Activated naive CD4-positive, alpha-beta T cell treated with anti-CD3 and anti-CD28 coated beads, Interleukin-2, amount 10 ng/mL, durations not matched to agents 7 days and 5 days (primary cell): ENCODE results near the gene TRERF1.

Source experiments
- CTCF ChIA-PET: fragments of 350-600 bp; sonication (Branson Sonifier 250); formaldehyde crosslinking; loops from one replicate; lab custom pipeline; 2021; ENCODE audit warnings: antibody characterized with exemption; lab: Charles Lee
- DNase-seq: peaks from one replicate; pipeline ENCODE4 v3.0.0-alpha.2; 2020
- H3K27ac Mint-ChIP-seq: one replicate; pipeline ENCODE4 v1.8.0; 2021; ENCODE audit warnings: mild to moderate bottlenecking, moderate library complexity, mixed read lengths
- H3K27me3 Mint-ChIP-seq: one replicate; pipeline ENCODE4 v1.8.0; 2021; ENCODE audit warnings: mild to moderate bottlenecking, mixed read lengths
- H3K36me3 Mint-ChIP-seq: one replicate; pipeline ENCODE4 v1.8.0; 2021; ENCODE audit warnings: mixed read lengths
- H3K4me1 Mint-ChIP-seq: one replicate; pipeline ENCODE4 v1.8.0; 2021; ENCODE audit warnings: mixed read lengths
- H3K4me3 Mint-ChIP-seq: one replicate; pipeline ENCODE4 v1.8.0; 2021; ENCODE audit warnings: mild to moderate bottlenecking, moderate library complexity, mixed read lengths
- H3K9me3 Mint-ChIP-seq: one replicate; pipeline ENCODE4 v1.8.0; 2021; ENCODE audit warnings: mixed read lengths

TRERF1 gene

DNA sequence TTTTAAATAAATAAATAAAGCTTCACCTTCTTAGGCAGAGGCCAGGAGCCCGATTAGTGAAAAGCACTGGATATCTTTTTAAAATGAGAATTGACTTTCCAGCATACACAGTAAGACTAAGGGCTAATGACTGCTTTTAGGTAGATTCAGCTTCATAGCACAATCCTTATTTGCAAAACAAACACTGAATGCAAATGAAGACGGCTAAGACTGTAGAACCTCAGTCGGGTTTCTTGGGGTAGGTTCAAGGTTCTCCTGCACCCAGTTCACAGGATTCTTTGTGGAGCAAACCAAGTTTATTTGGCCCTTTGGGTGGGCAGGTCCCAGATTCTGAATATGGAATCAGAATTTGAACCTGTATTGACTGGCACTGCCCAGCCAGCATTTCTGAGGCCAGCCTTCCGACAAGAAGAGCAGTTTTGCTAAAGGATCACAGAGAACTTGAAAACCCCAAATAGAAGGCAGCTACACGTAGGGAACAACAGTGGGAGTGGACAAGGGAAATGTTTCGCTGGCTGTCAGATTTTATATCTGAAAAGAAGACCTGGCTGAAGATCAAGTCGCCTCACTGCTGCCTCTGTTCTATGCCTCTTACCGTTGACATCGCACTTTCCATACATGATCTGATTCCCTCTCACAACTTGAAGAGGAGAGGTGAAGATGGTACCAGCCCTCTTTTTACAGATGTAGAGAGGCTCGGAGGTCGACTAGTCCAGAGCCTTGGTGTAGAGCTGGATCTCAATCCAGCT lies 8.2 kb downstream of the TRERF1 start:
- peaks cover 39% of the 10 kb centered on the region for H3K4me1 Mint-ChIP-seq
- H3K36me3 Mint-ChIP-seq = peaks cover 29% of the 10 kb centered on the region
- no peak overlapping the region for H3K27ac Mint-ChIP-seq
- CTCF ChIA-PET = no interaction called here
- no peak for DNase-seq
- no peaks in the 10 kb centered on the region for H3K9me3 Mint-ChIP-seq
- H3K4me3 Mint-ChIP-seq = no peak overlapping the region
- no peaks in the 10 kb centered on the region for H3K27me3 Mint-ChIP-seq

DNA sequence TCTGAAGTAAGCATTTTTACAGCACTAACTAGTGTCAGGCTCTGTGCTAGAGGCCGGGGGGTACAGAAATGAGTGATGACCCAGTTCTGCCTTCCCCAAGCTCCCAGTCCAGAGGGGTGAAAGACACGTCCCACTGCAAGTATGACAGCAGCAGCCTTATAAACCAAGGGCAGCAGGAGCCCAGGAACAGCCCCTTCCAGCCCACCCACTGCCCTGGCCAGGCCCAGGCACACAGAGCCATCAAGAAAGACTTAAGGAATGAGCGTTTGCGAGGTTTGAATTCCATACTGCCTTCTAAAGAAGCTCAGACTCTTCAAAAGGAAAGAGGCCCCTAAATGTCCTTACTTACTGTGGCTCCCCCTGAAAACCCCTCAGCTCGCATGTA lies 10.0 kb downstream of the TRERF1 start:
- Mint-ChIP-seq H3K27me3 (no peaks in the 10 kb centered on the region), H3K36me3 (peaks cover 16% of the 10 kb centered on the region), H3K9me3 (no peaks in the 10 kb centered on the region), H3K4me3 (no peak overlapping the region), H3K4me1 (peaks cover 27% of the 10 kb centered on the region), H3K27ac (no peak overlapping the region)
- CTCF ChIA-PET = interaction anchor here (0.6 to 0.8 kb wide), 4 partner anchors 8 to 106 kb away, joined by 3 read pairs; no protein-coding TSS in a partner anchor
- no peak for DNase-seq

DNA sequence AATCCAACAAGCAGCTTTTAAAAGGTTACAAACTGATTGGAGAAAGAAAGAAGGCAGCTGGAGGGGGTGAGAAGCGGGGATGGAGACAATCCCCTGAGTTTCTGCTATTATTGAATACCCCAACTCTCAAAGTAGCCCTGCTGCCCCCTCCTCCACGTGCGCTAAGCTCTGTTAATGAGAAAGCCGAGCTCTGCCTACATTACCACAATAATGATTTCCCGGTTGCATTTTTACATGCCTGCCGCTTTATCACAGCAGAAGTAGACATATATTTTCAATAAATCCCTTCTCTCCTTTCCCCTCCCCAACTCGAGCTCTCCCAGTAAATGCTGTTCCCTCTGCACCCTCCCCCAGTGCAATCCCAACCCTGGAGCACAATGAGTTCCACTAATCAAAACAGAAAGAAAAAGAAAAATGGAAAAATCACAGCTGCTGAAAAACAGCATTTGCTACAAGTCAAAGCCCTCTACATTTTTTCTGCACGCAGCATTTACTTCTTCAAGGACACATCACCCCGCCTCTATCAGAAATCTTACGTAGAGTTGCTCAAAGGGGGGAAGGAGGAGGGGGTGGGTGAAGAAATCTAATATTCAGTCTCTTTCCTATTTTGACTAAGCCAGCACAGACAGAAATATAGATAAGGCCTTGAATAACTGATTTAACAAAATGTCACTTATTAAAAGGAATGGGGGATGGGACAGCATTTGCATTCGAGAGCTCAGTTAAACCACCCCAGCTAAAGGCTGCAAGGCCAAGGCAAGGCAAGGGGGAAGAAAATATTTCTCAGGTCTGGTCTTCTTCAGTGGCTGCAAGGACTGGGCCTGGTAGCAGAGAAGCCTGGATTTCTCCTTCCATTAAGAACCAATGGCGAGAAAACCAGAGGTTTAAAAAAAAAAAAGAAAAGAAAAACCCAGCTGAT lies 10.7 kb downstream of the TRERF1 start:
- H3K4me3 Mint-ChIP-seq = no peak overlapping the region
- H3K27me3 Mint-ChIP-seq = no peaks in the 10 kb centered on the region
- H3K4me1 Mint-ChIP-seq = peaks cover 23% of the 10 kb centered on the region
- CTCF ChIA-PET = interaction anchor here (0.6 to 0.8 kb wide), 3 partner anchors 9 to 106 kb away, joined by 3 read pairs; no protein-coding TSS in a partner anchor
- no peak for DNase-seq
- no peak overlapping the region for H3K27ac Mint-ChIP-seq
- no peaks in the 10 kb centered on the region for H3K9me3 Mint-ChIP-seq
- H3K36me3 Mint-ChIP-seq = peaks cover 13% of the 10 kb centered on the region

- Mint-ChIP-seq H3K4me1 (peaks cover 18% of the 10 kb centered on the region), H3K4me3 (no peak overlapping the region)
- CTCF ChIA-PET = no interaction called here
These were observed 11.7 kb downstream of the TRERF1 start for GRCh38 chr6:42440027-42440426.

DNA sequence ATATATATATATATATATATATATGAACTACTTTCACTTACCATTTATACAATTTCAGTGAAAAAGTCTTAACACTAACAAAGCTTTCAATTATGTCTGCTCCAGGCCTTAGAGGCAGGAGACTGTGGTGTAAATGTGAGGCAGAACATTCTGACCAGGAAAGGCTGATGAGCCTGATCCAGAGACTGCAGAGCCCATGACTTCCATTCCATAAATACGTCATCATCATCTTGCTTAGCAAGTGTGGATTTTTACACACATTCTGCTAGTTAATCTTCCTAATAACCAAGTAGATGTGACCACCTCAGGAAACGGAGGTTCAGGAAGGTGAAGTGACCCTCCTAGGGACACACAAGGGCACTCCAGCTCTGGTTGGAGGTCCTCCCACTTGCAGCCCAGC lies 14.9 kb downstream of the TRERF1 start:
- no peak for DNase-seq
- no peaks in the 10 kb centered on the region for H3K27me3 Mint-ChIP-seq
- H3K9me3 Mint-ChIP-seq = peaks cover 20% of the 10 kb centered on the region
- no peak overlapping the region for H3K4me3 Mint-ChIP-seq
- H3K4me1 Mint-ChIP-seq = peaks cover 6% of the 10 kb centered on the region
- peaks cover 33% of the 10 kb centered on the region for H3K36me3 Mint-ChIP-seq
- CTCF ChIA-PET = interaction anchor here (0.6 kb wide), 1 partner anchor 11 kb away, joined by 3 read pairs; no protein-coding TSS in a partner anchor
- H3K27ac Mint-ChIP-seq = no peak overlapping the region

More at GRCh38 chr6:42440027-42440426, 11.7 kb downstream of the TRERF1 start:
- H3K27ac Mint-ChIP-seq = no peak overlapping the region
- no peak for DNase-seq
- H3K36me3 Mint-ChIP-seq = peaks cover 8% of the 10 kb centered on the region
- peaks cover 3% of the 10 kb centered on the region for H3K9me3 Mint-ChIP-seq
- no peaks in the 10 kb centered on the region for H3K27me3 Mint-ChIP-seq

- H3K27ac Mint-ChIP-seq = no peak overlapping the region
- no peak overlapping the region for H3K4me3 Mint-ChIP-seq
- H3K27me3 Mint-ChIP-seq = no peaks in the 10 kb centered on the region
- H3K9me3 Mint-ChIP-seq = peaks cover 20% of the 10 kb centered on the region
- DNase-seq = no peak
- H3K4me1 Mint-ChIP-seq = peaks cover 11% of the 10 kb centered on the region
- H3K36me3 Mint-ChIP-seq = peaks cover 46% of the 10 kb centered on the region
- CTCF ChIA-PET = interaction anchor here (1.8 kb wide), 1 partner anchor 114 kb away, joined by 5 read pairs; no protein-coding TSS in a partner anchor
These were observed 17.5 kb downstream of the TRERF1 start for GRCh38 chr6:42434237-42434636.

DNA sequence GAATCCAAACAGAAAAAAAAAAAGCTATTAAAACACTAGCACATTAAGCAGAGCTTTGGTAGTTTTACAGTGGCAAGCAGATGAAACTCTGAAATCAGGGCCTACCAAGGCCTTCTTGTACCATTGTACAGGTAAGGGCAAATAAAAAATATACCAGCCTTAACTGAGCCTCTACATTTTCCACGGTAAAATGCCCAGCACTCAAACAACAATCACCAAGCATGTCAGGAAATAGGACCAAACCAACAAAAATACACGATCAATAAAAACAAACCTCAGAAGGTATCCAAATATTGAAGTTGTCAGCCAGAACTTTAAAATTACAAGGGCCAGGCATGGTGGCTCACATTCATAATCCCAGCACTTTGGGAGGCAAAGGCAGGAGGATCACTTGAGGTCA lies 18.3 kb downstream of the TRERF1 start:
- Mint-ChIP-seq H3K36me3 (peaks cover 50% of the 10 kb centered on the region), H3K4me1 (peaks cover 19% of the 10 kb centered on the region), H3K27ac (no peak overlapping the region), H3K27me3 (no peaks in the 10 kb centered on the region), H3K9me3 (peaks cover 20% of the 10 kb centered on the region), H3K4me3 (no peak overlapping the region)
- CTCF ChIA-PET = interaction anchor here (2.0 kb wide), 1 partner anchor 10 kb away, joined by 7 read pairs; no protein-coding TSS in a partner anchor
- no peak for DNase-seq

DNA sequence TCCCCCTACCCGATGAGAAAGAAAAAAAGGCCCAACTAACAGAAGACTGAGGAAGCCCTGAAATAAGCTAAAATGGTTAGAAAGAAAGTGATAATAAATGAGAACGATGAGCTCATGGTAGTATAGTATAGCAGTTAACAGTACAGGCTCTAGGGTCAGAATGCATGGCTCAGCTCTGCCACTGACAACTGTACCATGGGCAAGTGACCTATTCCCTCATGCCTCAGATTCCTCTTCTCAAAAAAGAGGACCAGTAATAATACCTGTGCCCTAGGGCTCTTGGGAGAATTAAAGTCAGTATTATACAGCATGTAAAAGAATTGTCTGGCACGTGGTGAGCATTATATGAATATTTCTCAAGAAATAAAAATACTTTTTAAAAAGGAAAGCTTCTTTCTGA lies 19.8 kb downstream of the TRERF1 start:
- peaks cover 20% of the 10 kb centered on the region for H3K9me3 Mint-ChIP-seq
- peaks cover 48% of the 10 kb centered on the region for H3K36me3 Mint-ChIP-seq
- H3K27me3 Mint-ChIP-seq = no peaks in the 10 kb centered on the region
- DNase-seq = no peak
- H3K27ac Mint-ChIP-seq = no peak overlapping the region
- H3K4me3 Mint-ChIP-seq = no peak overlapping the region
- CTCF ChIA-PET = interaction anchor here (1.5 to 2.0 kb wide), 2 partner anchors 8 to 116 kb away, joined by 4 to 7 read pairs; no protein-coding TSS in a partner anchor
- H3K4me1 Mint-ChIP-seq = peaks cover 26% of the 10 kb centered on the region

DNA sequence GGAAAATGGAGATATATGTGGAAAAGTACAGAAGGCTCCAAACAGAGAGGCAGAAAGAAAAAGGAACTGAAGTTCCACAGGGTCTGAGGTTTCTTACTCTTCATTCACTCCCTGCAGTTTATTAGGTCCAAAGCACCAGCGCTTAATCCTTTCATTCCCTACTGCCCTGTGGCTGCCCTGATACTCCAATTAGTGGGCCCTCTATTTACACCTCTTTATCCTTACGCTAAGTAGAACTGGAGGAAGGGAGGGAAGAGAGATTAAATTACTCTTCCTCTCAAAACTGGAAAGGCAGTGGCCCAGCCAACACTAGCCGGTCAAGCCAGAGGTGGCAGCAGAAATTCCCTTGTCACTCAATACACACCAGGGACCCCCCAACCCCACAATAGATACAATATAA lies 20.4 kb downstream of the TRERF1 start:
- peaks cover 48% of the 10 kb centered on the region for H3K36me3 Mint-ChIP-seq
- H3K4me1 Mint-ChIP-seq = peaks cover 26% of the 10 kb centered on the region
- DNase-seq = no peak
- H3K4me3 Mint-ChIP-seq = no peak overlapping the region
- H3K27ac Mint-ChIP-seq = no peak overlapping the region
- no peaks in the 10 kb centered on the region for H3K27me3 Mint-ChIP-seq
- peaks cover 20% of the 10 kb centered on the region for H3K9me3 Mint-ChIP-seq
- CTCF ChIA-PET = no interaction called here

DNA sequence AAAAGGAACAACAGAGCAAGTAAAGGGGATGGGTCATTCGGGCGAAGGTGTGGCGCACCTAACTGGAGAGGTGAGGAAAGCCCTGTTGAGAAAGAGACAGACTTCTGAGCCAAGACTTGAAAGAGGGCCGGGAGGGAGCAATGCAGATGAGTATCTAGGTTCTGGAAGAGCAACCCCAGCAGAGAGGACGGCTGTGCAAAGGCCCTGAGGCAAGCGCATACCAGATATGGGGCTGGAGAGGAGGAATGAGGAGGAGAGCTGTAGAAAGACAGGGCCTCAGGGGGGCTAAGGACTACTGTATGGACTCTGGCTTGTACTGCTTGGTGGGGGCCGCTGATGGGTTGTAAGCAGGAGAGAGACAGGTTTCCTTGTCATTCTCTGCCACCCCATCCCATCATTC lies 21.9 kb downstream of the TRERF1 start:
- CTCF ChIA-PET = no interaction called here
- Mint-ChIP-seq H3K4me3 (no peak overlapping the region), H3K27ac (no peak overlapping the region), H3K36me3 (peaks cover 43% of the 10 kb centered on the region), H3K27me3 (no peaks in the 10 kb centered on the region), H3K4me1 (peaks cover 32% of the 10 kb centered on the region), H3K9me3 (peaks cover 16% of the 10 kb centered on the region)
- DNase-seq = no peak

- CTCF ChIA-PET = interaction anchor here (0.7 to 1.1 kb wide), 2 partner anchors 9 to 24 kb away, joined by 3 read pairs; no protein-coding TSS in a partner anchor
- no peak overlapping the region for H3K4me3 Mint-ChIP-seq
- no peaks in the 10 kb centered on the region for H3K27me3 Mint-ChIP-seq
- peaks cover 11% of the 10 kb centered on the region for H3K9me3 Mint-ChIP-seq
- H3K4me1 Mint-ChIP-seq = peaks cover 37% of the 10 kb centered on the region
- H3K36me3 Mint-ChIP-seq = peaks cover 38% of the 10 kb centered on the region
- peak overlapping the region; percentile 83 for H3K27ac Mint-ChIP-seq
- DNase-seq = no peak
These were observed 22.6 kb downstream of the TRERF1 start for GRCh38 chr6:42429042-42429585.

DNA sequence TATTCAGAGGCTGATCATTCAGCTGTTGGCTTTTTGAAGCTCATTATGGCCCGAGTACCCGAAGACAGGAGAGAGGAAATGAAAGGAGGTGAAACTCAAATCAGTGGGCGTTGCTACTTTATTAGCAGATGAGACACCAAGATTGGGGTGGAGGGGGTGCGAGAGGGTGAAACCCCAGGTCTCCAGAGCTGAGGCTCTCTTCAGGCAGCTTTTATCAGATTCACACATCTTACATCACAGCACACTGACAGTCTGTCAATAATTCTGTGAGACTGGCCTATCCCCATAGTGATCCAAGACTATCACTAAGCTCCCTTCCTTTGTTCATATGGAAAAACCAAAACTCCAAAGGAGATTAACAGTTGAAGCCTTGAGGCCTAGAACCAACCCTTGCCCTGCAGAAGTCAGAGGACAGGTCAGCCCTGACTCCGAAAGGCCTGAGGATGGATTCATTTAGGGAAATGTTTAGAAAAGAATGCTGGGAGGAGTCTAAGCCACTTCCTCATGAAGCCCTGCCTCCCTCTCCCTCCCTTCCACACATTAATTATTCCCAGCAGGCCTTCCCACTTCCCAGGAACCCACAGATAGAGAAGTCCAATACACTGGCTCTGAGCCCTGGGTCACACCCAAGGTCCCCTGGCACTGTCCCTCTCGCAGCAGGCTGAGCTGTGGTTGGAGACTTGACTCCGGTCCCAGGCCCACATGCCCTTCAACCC lies 23.2 kb downstream of the TRERF1 start:
- Mint-ChIP-seq H3K27me3 (no peaks in the 10 kb centered on the region), H3K27ac (peak overlapping the region; percentile 30), H3K9me3 (peaks cover 6% of the 10 kb centered on the region), H3K36me3 (peaks cover 32% of the 10 kb centered on the region), H3K4me1 (peaks cover 43% of the 10 kb centered on the region), H3K4me3 (no peak overlapping the region)
- CTCF ChIA-PET = interaction anchor here (0.7 to 1.3 kb wide), 5 partner anchors 8 to 168 kb away, joined by 3 to 4 read pairs (median 3); no protein-coding TSS in a partner anchor
- DNase-seq = peak; percentile 31

DNA sequence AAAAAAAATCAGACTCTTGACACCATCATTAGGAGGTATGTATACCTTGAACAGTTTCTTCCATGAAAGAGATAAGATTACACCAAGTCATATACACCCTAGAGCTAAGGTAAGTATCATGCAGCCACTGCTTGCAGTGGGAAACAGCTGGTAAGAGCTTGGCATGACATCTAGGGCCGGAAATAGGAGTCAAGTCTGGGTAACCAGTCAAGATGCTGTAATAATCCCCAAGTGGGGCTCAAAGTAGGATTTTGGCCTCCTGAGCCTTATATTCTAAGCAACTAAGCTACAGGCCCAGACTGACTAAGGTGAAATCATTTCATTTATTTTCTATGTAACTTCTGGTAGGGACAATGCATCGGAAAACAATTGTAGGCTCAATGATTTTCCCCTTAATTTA lies 23.9 kb downstream of the TRERF1 start:
- CTCF ChIA-PET = interaction anchor here (0.8 to 1.3 kb wide), 4 partner anchors 21 to 168 kb away, joined by 3 to 4 read pairs (median 4); no protein-coding TSS in a partner anchor
- Mint-ChIP-seq H3K4me1 (peaks cover 49% of the 10 kb centered on the region), H3K9me3 (no peaks in the 10 kb centered on the region), H3K27me3 (no peaks in the 10 kb centered on the region), H3K27ac (no peak overlapping the region), H3K36me3 (peaks cover 26% of the 10 kb centered on the region), H3K4me3 (no peak overlapping the region)
- no peak for DNase-seq
